CD4-positive, alpha-beta T cell treated with Interleukin-6 at 100 ng/mL for 8 hours (primary cell): ENCODE measurements around the gene CASKIN2.
"Not testable (repeated sequence)": the region's sequence is repeated elsewhere in the genome, so short reads cannot be mapped to it uniquely, and the experiment has no call there.

Source experiments
- DNase-seq: peaks from one replicate; pipeline ENCODE4 v3.0.0-alpha.2; 2020; ENCODE audit warnings: mixed read lengths, low spot score

Gene CASKIN2

DNA sequence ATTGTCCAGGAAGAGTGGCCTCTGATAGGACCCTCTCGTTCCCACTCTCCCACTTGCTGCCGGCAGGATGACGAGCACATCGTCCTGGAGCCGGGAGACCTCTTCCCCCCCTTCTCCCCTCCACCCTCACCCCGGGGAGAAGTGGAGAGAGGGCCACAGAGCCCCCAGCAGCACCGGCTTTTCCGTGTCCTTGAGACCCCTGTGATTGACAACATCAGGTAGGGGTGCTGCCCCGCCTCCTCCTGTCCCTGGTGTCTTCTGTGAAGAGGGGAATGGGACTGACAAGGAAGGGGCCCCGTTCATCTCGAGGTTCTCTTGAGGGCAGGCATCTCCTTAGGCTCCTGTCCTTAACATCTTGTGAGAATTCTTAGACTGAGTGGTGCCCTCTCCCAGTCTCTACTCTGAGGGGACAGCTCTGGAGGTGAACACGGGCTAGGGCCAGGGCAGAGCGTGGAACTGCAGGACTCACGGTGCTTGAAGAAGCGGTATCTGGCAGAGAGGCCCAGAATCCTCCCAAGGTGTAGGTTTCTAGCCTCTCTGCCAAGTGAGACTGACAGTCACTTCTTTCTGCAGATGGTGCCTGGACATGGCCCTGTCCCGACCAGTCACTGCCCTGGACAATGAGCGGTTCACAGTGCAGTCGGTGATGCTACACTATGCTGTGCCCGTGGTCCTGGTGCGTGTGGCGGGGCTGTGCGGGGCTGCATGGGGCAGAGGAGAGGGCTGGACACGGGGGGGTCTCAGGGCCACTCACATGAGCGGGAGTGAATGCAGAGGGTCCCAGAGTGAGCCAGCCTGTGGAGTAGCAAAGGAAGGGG, 26.4 kb downstream of the CASKIN2 start:
- no peak for DNase-seq

DNA sequence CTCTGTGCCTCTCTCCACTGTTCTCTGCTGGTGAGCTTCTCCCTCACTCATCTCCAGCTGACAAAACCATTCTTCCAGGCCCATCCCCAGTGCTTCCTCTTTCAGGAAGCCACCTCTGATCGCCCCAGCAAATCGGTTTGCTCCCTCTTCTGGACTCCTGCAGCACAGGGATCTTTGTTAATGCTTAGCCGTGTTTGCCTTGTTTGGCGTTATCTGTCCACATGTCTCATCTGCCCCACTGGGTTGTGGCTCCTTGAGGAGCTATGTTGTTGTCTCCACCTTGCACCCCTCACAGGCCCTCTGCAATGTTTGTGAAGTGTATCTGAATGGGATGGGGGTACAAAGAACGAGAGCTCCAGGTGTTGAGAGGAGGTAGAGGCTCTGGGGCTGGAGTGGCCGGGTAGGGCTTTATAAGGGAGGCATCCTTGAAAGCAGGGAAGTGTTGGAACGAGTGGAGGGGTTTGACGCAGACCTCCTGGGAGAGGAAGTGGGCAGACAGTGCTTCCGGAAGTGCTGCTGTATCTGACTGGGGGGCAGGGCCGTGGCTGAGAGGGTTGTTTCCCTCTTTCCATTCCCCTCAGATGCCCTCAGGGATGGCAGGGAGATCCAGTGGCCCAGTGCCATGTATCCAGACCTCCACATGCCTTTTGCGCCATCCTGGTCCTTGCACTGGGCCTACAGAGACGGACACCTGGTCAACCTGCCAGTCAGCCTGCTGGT, 27.8 kb downstream of the CASKIN2 start:
- peak; percentile 62 for DNase-seq

DNA sequence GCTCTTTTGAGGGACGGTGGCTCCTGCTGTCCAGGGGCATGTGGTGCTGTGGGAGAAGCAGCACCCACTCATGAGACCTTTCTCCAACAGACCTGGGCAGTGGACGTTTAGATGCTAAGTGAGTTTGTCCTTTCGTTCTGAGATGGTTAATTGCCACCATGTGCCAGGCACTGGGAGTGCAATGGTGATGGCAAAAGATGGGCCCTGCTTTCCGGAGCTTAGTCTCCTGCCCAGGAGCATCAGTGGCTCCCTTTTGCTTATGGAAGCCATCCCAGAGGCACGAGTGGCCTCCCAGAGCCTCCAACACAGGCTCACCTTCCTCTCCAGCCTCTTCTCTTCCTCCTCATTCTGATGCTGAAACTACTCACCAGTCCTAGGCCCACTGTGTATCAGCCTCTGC, 28.4 kb downstream of the CASKIN2 start:
- DNase-seq: no peak

DNA sequence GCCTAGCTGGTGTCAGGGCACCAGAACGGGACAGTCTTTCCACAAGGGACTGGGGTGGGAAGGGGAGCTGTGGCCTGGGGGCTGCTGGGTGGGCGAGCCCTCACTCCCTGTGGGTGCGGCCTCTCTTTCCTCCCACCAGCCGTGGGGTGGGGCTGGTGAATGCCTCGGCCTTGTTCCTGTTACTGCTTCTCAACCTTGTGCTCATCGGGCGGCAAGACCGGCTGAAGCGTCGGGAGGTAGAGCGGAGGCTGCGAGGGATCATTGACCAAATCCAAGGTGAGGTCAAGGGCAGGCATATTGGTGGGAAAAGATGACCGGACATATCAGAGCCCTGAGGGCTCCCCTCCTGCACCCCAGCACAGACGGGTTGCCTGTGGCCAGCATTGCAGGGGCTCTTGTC, 29.2 kb downstream of the CASKIN2 start:
- no peak for DNase-seq

DNA sequence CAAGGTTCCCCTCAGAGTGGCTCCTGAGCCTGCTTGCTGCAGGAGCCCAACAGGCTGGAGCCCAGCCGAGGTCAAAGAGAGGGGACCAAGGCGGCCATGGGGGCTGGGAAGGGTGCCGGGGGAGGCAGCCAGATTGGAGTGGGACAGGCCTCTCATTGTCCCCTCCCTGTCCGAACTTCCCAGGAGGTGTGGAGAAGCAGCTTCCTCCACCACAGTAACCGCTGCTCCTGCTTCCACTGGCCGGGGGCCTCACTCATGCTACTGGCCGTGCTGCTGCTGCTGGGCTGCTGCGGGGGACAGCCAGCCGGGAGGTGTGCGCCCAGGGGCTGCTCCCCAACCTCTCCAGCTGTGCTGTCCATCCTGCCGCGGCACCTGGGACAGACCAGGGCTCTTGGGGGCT, 29.6 kb downstream of the CASKIN2 start:
- no peak for DNase-seq

DNA sequence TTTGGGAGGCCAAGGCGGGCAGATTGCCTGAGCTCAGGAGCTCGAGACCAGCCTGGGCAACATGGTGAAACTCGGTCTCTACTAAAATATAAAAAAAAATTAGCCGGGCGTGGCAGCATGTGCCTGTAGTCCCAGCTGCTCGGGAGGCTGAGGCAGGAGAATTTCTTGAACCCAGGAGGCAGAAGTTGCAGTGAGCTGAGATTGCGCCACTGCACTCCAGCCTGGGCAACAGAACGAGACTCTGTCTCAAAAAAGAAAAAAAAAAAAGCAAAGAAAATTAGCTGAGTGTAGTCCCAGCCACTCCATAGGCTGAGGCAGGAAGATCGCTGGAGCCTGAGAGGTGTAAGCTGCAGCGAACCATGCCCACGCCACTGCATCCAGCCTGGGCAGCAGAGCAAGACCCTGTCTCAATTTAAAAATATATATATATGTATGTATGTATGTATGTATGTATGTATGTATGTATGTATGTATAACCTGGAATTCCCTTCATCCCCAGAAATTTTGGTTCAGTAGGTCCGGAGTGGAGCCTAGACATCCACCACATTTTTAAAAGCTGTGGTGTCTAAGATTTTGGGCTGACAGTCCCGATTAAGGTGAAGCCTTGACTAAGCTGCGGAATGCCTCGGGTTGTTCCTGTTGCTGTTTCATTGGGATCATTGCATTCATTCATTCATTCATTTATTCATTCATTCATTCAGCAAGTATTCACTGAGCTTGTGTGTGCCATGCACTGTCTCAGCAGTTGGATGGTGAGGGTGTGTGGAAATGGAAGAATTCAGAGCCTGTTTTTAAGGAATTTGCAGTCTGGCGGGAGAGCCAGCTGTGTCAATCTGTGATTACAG, 33.0 kb downstream of the CASKIN2 start:
- DNase-seq: no peak

DNA sequence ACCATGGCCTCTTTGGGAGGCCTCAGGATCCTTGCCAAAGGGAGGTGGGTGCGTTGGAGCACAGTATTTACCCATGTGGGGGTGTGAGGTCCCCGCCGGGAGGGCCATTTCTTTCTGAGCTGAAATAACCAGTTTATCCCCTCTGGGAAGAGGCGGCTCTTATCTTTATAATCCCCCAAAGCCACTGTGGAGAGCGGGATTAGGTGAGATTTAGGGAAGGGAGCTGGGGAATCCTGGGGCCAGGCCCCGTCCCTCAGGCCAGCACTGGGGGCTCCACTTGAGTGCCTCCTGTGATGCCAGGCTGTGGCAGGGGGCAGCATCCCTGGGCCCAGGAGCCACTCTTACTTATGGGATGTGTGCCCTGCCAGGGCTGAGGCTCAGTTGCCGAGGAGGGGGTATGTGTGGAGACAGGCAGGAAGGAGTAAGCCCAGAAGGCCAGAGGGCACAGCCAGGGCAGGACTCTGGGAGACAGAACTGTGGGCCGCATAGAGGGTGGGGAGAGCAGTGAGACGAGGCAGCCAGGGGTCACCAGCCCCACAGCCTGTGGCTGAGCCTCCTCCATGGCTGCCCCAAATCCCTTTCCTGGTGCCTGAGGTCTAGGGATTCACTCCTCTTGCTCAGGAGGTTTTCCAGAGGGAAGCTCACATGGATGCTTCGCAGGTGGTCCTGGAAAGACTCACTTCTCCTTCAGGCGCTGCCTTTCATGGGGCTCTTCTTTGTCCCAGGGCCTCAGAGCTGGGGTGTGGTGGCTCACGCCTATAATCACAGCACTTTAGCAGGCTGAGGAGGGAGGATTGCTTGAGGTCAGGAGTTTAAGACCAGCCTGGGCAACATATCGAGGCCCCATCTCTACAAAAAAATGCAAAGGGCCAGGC, 33.9 kb downstream of the CASKIN2 start:
- DNase-seq: no peak

DNA sequence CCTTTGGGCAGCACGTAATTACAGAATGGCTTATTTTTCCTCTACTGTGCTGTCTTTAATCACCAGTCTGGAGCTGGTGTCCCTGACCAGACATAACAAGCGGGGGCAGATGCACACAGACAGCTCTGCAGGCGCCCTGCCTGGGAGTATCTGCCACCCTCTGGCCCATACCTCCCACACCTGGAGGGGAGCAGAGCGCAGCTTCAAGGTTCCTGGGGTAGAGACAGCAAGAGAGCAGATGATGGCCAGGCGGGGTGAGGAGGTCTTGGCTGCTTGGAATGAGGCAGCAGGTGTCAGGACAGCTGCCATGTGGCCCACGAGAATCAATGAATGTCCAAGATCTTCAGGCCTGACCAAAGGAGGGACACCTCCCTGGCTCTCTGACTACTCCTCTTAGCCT, 35.1 kb downstream of the CASKIN2 start:
- no peak for DNase-seq

DNA sequence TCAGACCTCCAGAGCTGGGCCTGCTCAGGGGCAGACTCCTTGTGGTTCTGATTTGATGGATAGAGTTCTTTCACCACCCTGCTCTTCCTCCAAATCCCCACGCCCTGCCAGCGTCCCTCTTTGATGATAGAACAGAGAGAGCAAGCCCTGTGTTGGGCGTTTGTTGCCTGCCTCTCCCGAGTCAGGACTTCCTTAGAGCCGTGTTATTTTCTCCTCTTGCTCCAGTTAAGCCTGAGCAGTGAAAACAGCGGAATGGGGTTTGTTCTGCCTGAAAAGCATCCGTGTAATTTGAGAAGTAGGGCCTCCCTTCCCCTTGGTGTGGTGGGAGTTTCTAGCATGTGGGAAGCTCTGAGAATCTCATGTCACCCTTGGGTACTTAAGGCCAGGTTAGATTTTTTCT, 36.8 kb downstream of the CASKIN2 start:
- no peak for DNase-seq

DNA sequence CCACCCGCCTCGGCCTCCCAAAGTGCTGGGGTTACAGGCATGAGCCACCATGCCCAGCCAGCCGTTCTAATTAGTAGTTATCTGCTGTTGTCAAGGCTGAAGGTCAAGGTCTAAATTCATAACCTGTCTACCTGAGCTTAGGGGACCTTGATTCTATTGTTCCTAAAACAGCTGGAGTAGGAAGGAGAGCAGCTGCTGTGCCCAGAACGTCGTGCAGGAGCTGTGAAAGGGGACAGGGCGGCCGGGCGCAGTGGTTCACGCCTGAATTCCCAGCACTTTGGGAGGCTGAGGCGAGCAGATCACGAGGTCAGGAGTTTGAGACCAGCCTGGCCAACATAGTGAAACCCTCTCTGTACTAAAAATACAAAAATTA, 37.9 kb downstream of the CASKIN2 start:
- not testable (repeated sequence) for DNase-seq

DNA sequence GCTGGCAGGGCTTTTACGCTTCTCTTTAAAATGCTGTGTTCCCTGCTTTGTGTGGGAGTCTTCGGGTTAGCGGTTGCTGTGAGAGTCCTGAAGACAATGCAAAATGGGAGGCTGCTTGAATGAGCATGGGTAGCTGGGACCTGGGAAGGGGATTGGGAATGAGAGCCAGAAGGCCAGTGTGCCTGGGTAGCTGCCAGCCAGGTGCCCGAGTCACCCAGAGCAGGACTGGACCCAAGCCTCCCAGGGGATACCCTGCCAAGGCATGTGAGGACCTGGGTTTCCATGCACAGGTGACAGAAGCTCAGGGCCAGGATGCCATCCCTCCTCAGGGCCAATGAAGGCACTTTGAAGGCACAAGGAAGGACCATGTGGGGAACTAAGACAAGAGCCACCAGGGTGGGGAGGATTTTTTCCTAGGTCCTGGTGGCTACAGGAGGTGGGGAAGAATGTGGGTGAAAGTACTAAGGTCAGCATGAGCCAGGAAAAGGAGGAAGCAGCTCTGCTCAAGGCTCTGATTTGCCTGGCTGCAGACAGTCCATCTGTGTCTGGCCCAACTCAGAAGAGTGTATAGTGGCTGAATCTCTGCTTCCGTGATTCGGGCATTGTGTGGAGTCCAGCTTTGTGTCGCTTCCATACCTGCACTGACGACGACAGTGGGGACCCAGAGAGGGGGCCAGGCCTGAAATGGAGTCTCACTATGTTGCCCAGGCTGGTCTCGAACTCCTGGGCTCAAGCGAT, 38.4 kb downstream of the CASKIN2 start:
- no peak for DNase-seq

DNA sequence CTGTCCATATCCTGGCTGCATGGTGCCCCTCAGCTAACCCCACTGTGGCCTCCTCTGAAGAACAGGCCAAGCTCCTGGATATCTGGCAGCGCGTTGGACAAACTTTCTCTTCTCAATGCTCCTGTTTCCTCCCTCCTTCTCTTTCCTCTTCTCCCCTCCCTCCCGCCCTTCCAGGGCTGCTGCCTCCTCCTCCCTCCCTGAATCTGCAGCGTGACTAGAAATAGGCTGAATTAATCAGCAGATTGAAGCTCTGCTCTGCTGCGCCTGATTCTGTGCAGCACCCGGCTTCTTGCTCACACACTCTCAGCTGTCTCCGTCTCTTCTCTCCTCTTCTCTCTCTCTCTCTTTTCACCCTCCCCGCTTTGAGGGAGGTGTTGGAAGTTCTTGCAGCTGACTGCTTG, 39.1 kb downstream of the CASKIN2 start:
- DNase-seq: no peak

DNA sequence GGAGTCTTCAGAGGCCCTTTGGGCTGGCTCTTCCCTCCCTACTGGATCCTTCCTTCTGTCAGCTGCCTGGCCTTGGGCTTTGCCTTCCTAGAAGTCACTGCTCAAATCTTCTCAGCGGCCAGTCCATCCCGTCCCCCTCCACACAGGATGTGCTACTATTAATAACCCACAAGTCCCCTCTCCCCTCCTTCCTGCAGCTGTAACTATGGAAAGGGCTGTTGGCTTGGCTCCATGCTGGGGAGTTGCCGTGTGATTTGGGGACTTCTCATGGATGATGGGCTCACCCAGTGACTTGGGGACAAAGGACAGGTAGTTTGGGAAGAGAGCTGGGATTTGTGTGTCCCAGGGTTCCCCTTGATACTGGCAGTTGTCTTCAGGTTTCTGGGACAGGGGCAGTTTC, 39.5 kb downstream of the CASKIN2 start:
- no peak for DNase-seq

DNA sequence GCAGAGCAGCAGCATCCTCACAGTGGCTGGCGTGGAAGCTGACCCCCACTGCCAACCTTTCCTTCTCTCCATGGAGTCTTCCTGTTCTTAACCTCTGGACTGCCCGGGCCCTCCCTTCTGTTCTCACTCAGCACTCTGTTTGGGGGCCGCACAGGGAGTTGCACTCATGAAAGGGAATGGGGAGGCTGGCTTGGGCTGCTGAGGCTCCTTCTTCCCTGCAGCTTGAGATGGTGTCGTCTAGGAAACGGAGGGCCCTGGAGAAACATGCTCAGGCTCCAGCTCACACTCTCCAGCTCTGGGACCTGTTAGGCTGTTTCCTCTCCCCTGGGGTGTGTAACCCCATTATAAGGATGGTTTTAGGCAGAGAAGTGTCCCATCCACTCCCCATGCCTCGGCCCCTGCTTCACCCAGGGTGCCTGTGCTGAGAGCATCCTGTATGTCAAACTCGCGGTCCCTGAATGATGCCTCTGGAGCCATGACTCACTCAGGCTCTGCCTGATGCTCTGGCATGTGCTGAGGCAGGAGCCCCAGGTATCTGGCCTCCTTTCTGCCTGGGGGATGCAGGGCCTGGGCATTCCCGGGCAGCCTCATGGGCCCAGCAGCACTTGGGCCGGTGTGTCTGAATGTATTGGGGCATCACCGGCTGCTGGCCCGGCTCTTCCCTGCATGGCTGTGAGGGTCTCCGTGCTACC, 40.0 kb downstream of the CASKIN2 start:
- DNase-seq: no peak

DNA sequence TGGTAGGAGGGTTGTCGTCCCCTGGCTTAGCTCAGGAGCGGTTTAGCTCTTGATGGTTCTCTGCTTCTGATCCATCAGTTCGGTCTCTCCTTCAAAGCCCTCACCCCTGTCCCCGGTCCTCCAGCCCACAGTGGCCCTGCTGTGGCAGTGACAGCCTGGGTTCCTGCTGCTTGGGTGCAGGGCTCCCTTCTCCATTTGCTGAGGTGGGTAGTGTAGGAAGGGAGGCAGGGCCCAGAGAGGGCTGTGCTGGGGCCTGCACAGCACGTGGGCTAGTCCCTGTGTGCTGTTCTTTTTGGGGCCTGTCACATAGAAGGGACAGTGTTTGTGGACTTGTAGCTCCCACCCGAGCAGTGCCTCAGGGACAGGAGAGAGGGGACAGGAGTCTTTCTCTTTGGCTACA, 40.6 kb downstream of the CASKIN2 start:
- DNase-seq: no peak

DNA sequence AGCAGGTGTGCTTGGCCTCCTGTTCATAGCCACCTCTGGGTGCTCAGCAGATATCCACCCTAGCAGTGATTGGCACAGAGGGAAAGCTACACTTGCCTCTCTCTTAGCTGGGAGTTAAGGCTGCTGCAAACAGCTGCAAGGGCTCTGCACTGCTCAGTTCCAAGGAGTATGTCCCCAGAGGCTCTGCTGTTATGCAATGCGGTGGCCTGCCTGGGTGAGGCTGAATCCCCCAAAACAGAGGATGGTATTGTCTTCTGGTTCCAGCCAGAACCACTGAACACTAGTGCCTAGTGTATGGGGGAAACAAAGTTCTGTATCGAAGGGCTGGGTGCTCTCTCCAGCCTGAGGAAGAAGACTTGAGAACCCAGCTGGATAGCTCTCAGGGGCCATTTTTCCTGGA, 42.1 kb downstream of the CASKIN2 start:
- DNase-seq: no peak

DNA sequence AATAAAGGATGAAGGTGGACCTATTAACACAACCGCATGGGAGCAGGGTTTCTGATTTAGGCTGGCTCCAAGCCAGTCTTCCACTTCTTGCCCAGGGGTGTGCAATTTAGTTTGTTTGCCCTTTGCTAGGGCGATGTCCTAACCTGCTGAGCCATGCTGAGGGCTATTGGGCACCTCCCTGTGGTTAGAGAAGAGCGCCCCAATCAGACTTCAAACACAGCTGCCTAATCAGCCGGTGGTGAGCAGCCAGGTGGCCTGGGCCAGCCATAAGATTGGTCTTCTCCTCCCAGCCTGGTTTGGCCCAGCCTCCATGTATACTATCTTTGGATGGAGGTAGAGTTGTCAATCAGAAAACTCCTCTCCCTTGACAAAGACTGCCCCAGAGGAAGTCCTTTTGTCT, 43.2 kb downstream of the CASKIN2 start:
- DNase-seq: no peak

DNA sequence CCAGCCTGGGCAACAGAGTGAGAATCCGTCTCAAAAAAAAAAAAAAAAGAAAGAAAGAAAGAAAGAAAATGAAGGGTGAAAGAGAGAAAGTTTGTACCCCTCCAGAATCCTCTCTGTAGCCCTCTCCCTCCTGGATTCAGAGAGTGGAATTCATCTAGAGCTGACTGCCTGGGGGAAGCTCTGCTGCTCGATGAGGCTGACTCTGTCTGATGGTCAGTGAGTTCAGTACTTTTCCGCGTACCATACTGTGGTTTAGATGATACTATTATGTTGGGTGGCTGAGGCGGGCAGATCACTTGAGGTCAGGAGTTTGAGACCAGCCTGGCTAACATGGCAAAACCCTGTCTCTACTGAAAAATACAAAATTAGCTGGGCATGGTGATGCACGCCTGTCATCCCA, 44.1 kb downstream of the CASKIN2 start:
- DNase-seq: no peak

DNA sequence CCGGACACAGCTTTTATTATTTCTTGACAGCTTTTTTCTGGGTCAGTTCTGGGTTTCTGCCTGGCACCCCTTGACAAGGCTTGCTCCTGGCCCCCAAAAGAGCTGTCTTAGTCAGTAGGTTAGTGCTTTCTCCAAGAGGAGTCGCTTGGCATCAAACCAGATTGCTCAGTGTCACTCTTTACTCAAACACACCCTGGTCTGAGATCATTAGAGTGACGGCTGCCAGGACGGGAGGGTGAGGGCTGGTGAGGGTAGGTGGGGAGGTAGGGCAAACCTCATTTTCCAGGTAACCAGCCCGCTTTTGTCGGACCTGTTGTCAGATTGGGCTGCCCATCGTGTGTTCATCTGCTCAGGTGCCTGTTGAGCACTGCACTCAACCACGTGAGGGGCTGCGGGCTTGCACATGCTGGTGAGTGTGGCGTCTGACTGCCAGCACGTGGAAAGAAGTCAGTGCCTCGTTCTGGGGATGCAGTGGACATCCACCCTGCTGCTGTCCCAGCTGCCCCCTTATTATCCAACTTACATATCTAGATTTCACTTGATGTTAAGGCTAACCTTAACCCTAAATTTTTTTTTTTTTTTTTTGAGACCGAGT, 46.5 kb downstream of the CASKIN2 start:
- DNase-seq: no peak

DNA sequence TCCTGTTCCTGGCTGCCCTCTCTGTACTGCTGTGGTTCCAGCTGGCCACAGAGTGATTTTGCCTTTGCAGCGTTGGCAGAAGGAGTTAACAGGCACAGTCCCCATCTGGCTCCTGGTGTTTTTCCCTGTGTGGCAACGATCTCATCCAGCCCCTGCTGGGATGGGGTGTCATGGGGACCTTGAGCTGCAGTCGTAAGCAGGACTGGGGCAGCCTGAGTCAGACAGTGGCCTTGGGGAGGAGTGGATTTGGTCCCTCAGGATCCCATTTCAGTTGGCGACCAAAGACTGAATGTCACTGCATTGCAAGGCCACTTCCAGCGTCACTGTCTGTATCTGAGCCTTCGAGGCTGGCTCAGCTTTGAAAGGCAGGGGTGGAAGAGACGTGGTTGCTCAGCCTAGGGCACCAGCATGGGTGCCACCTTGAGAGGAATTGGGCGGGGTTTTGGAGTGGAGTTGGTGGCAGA, 47.0 kb downstream of the CASKIN2 start:
- no peak for DNase-seq
